Mesenchymal stem cell (in vitro differentiated cells and primary cell): ENCODE measurements around the gene EPS8L2.
A peak's percentile ranks its signal among the peaks of the same experiment; 100 is the strongest.

Experiments used
- DNase-seq: peaks from one replicate; pipeline ENCODE4 v3.0.0-alpha.2; 2013
- H2AFZ ChIP-seq: one replicate; pipeline ENCODE4 v1.6.1; 2013; ENCODE audit warnings: low read depth, mild to moderate bottlenecking, control low read depth, inconsistent platforms, low read length, moderate library complexity
- H2AK5ac ChIP-seq: 2 replicates; pipeline ENCODE4 v1.6.1; 2013; ENCODE audit warnings: low read length, moderate library complexity, mild to moderate bottlenecking, inconsistent platforms; ENCODE audit not compliant: severe bottlenecking
- H2BK120ac ChIP-seq: one replicate; pipeline ENCODE4 v1.6.1; 2013; ENCODE audit warnings: low read depth, mild to moderate bottlenecking, inconsistent platforms, low read length, moderate library complexity
- H2BK12ac ChIP-seq, 2 experiments: one replicate each; pipeline ENCODE4 v1.6.1; 2013; ENCODE audit warnings: inconsistent platforms in 2 of 2, low read length in 2 of 2, mild to moderate bottlenecking in 2 of 2, moderate library complexity in 2 of 2, control low read depth in 1 of 2
- H2BK15ac ChIP-seq: one replicate; pipeline ENCODE4 v1.6.1; 2013; ENCODE audit warnings: mild to moderate bottlenecking, low read depth, inconsistent platforms; ENCODE audit not compliant: poor library complexity, severe bottlenecking
- H2BK5ac ChIP-seq: 2 replicates; pipeline ENCODE4 v1.6.1; 2013; ENCODE audit warnings: low read depth, mild to moderate bottlenecking, low read length, control low read depth, inconsistent platforms; ENCODE audit not compliant: poor library complexity, severe bottlenecking
- H3K14ac ChIP-seq, 2 experiments: one replicate each; pipeline ENCODE4 v1.6.1; 2013; ENCODE audit warnings: inconsistent platforms in 2 of 2, low read length in 2 of 2, control low read depth in 1 of 2, mild to moderate bottlenecking in 1 of 2, moderate library complexity in 1 of 2
- H3K18ac ChIP-seq, 2 experiments: one replicate each; pipeline ENCODE4 v1.6.1; 2013; ENCODE audit warnings: inconsistent platforms in 2 of 2, low read length in 2 of 2, control low read depth in 1 of 2, low read depth in 1 of 2, mild to moderate bottlenecking in 1 of 2
- H3K23ac ChIP-seq, 2 experiments: one replicate each; pipeline ENCODE4 v1.6.1; 2013; ENCODE audit warnings: inconsistent platforms in 2 of 2, low read length in 2 of 2, mild to moderate bottlenecking in 2 of 2, moderate library complexity in 2 of 2, control low read depth in 1 of 2
- H3K27ac ChIP-seq: 2 replicates; pipeline ENCODE4 v1.5.1; 2013; ENCODE audit warnings: mild to moderate bottlenecking, moderate library complexity, low read length, control low read depth, inconsistent platforms; ENCODE audit not compliant: poor library complexity, severe bottlenecking
- H3K27me3 ChIP-seq, 2 experiments: 2 replicates each; pipeline versions ENCODE4 v1.6.1 to v1.7.0; 2013; ENCODE audit warnings: low read length in 2 of 2, mild to moderate bottlenecking in 2 of 2, moderate library complexity in 2 of 2, control low read depth in 1 of 2, inconsistent platforms in 1 of 2; ENCODE audit not compliant: control insufficient read depth in 1 of 2, insufficient read depth in 1 of 2
- H3K36me3 ChIP-seq, 2 experiments: 2 replicates each; pipeline versions ENCODE4 v1.6.1 to v1.7.0; 2013; ENCODE audit warnings: low read length in 2 of 2, control low read depth in 1 of 2, inconsistent platforms in 1 of 2, low read depth in 1 of 2, mild to moderate bottlenecking in 1 of 2; ENCODE audit not compliant: insufficient read depth in 2 of 2, control insufficient read depth in 1 of 2
- H3K4ac ChIP-seq, 2 experiments: one replicate each; pipeline ENCODE4 v1.6.1; 2013; ENCODE audit warnings: inconsistent platforms in 2 of 2, low read length in 2 of 2, mild to moderate bottlenecking in 2 of 2, moderate library complexity in 2 of 2, control low read depth in 1 of 2, low read depth in 1 of 2
- H3K4me1 ChIP-seq: 2 replicates; pipeline ENCODE4 v1.6.1; 2013; ENCODE audit warnings: low read depth, low read length, control low read depth; ENCODE audit not compliant: control insufficient read depth, insufficient read depth
- H3K4me2 ChIP-seq: 2 replicates; pipeline ENCODE4 v1.6.1; 2013; ENCODE audit warnings: low read length, mild to moderate bottlenecking, inconsistent platforms; ENCODE audit not compliant: poor library complexity, severe bottlenecking
- H3K4me3 ChIP-seq, 2 experiments: 2 replicates each; pipeline versions ENCODE4 v1.5.1 to v1.7.0; 2013; ENCODE audit warnings: low read length in 2 of 2, mild to moderate bottlenecking in 2 of 2, control low read depth in 1 of 2, low read depth in 1 of 2; ENCODE audit not compliant: insufficient read depth in 1 of 2
- H3K79me1 ChIP-seq: replicated peaks from 2 replicates; pipeline ENCODE4 v1.6.1; 2013; ENCODE audit warnings: mild to moderate bottlenecking, control low read depth, low read length, inconsistent platforms; ENCODE audit not compliant: poor library complexity, severe bottlenecking
- H3K9ac ChIP-seq: 2 replicates; pipeline ENCODE4 v1.7.0; 2013; ENCODE audit warnings: mild to moderate bottlenecking, low read length, moderate library complexity
- H3K9me3 ChIP-seq: 2 replicates; pipeline ENCODE4 v1.7.0; 2013; ENCODE audit warnings: mild to moderate bottlenecking, low read length; ENCODE audit not compliant: control insufficient read depth
- H4K8ac ChIP-seq: one replicate; pipeline ENCODE4 v1.6.1; 2013; ENCODE audit warnings: inconsistent platforms, mild to moderate bottlenecking, low read length, moderate library complexity
- H4K91ac ChIP-seq: one replicate; pipeline ENCODE4 v1.6.1; 2013; ENCODE audit warnings: mild to moderate bottlenecking, low read length, inconsistent platforms
- WGBS: methylation state at CpG from one replicate; pipeline ENCODE4 v1.1.7; 2013; ENCODE audit warnings: mixed read lengths; 5-methylcytosine and 5-hydroxymethylcytosine counted together

EPS8L2 gene

GRCh38 chr11:766936-767210, 60.8 kb downstream of the EPS8L2 start:
- H3K79me1 ChIP-seq, result peaks cover 33% of the 10 kb centered on the region
- H4K8ac ChIP-seq, result no peak overlapping the region
- peak overlapping the region; percentile 51 for H3K9ac ChIP-seq
- 100% methylated on average over 2 of the region's 2 CpGs for WGBS
- H3K14ac ChIP-seq, result no peak overlapping the region
- H2BK120ac ChIP-seq, result no peak overlapping the region
- H4K91ac ChIP-seq, result no peak overlapping the region
- peak overlapping the region; percentile 66 for H2AK5ac ChIP-seq
- no peak overlapping the region for H2BK15ac ChIP-seq
- no peak overlapping the region for H3K18ac ChIP-seq
- H3K27ac ChIP-seq, result peak overlapping the region; percentile 36
- H3K9me3 ChIP-seq, result no peaks in the 10 kb centered on the region
- H3K4me2 ChIP-seq, result no peak overlapping the region
- peaks cover 33% of the 10 kb centered on the region for H3K4me1 ChIP-seq
- H3K4me3 ChIP-seq, result no peak overlapping the region
- peaks cover 75 to 76% of the 10 kb centered on the region in 2 experiments for H3K36me3 ChIP-seq
- peak overlapping the region in 1 of 2 experiments; percentile 15 for H2BK12ac ChIP-seq
- H3K4ac ChIP-seq, result no peak overlapping the region
- no peak overlapping the region for H2AFZ ChIP-seq
- no peak for DNase-seq
- H3K27me3 ChIP-seq, result no peaks in the 10 kb centered on the region
- H2BK5ac ChIP-seq, result no peak overlapping the region
- H3K23ac ChIP-seq, result no peak overlapping the region

- Histone ChIP-seq H4K91ac (no peak overlapping the region), H2BK5ac (peak overlapping the region; percentile 33), H3K79me1 (peaks cover 35% of the 10 kb centered on the region), H3K23ac (no peak overlapping the region), H3K27ac (peak overlapping the region; percentile 82), H2AK5ac (peak overlapping the region; percentile 49), H3K4ac (peak overlapping the region in 1 of 2 experiments; percentile 24), H3K27me3 (no peaks in the 10 kb centered on the region), H2BK120ac (no peak overlapping the region), H3K36me3 (peaks cover 76 to 77% of the 10 kb centered on the region in 2 experiments), H3K4me3 (no peak overlapping the region), H3K9ac (no peak overlapping the region), H3K9me3 (no peaks in the 10 kb centered on the region), H2BK15ac (no peak overlapping the region), H2AFZ (no peak overlapping the region), H2BK12ac (no peak overlapping the region), H4K8ac (peak overlapping the region; percentile 61), H3K18ac (no peak overlapping the region), H3K4me2 (peak overlapping the region; percentile 24), H3K4me1 (peaks cover 34% of the 10 kb centered on the region), H3K14ac (no peak overlapping the region)
- DNase-seq, result no peak
- 90% methylated on average over 10 of the region's 11 CpGs for WGBS
These were observed 61.2 kb downstream of the EPS8L2 start for GRCh38 chr11:767238-767637.

- H4K91ac ChIP-seq, result no peak overlapping the region
- 98% methylated on average over 23 of the region's 23 CpGs for WGBS
- peaks cover 41% of the 10 kb centered on the region for H3K4me1 ChIP-seq
- H3K4me3 ChIP-seq, result no peak overlapping the region
- H3K23ac ChIP-seq, result no peak overlapping the region
- peaks cover 33% of the 10 kb centered on the region for H3K79me1 ChIP-seq
- no peak overlapping the region for H3K18ac ChIP-seq
- no peak for DNase-seq
- H3K27me3 ChIP-seq, result no peaks in the 10 kb centered on the region
- H2AK5ac ChIP-seq, result peak overlapping the region; percentile 11
- no peak overlapping the region for H2AFZ ChIP-seq
- H3K14ac ChIP-seq, result no peak overlapping the region
- no peak overlapping the region for H3K4me2 ChIP-seq
- H3K27ac ChIP-seq, result no peak overlapping the region
- H3K9me3 ChIP-seq, result no peaks in the 10 kb centered on the region
- H2BK12ac ChIP-seq, result no peak overlapping the region
- no peak overlapping the region for H3K4ac ChIP-seq
- peaks cover 66 to 79% of the 10 kb centered on the region in 2 experiments for H3K36me3 ChIP-seq
- H2BK120ac ChIP-seq, result no peak overlapping the region
- no peak overlapping the region for H2BK5ac ChIP-seq
- H3K9ac ChIP-seq, result no peak overlapping the region
- H2BK15ac ChIP-seq, result no peak overlapping the region
- no peak overlapping the region for H4K8ac ChIP-seq
These were observed 64.0 kb downstream of the EPS8L2 start for GRCh38 chr11:769887-770641.

- H3K9me3 ChIP-seq, result no peaks in the 10 kb centered on the region
- H2AFZ ChIP-seq, result no peak overlapping the region
- no peak overlapping the region for H3K14ac ChIP-seq
- H3K4ac ChIP-seq, result no peak overlapping the region
- peaks cover 33% of the 10 kb centered on the region for H3K79me1 ChIP-seq
- peaks cover 62 to 73% of the 10 kb centered on the region in 2 experiments for H3K36me3 ChIP-seq
- H3K18ac ChIP-seq, result no peak overlapping the region
- H2BK5ac ChIP-seq, result no peak overlapping the region
- DNase-seq, result no peak
- H3K9ac ChIP-seq, result no peak overlapping the region
- H3K27ac ChIP-seq, result no peak overlapping the region
- no peak overlapping the region for H4K8ac ChIP-seq
- peak overlapping the region; percentile 54 for H4K91ac ChIP-seq
- no peak overlapping the region for H3K23ac ChIP-seq
- H2BK120ac ChIP-seq, result no peak overlapping the region
- H3K4me1 ChIP-seq, result peaks cover 44% of the 10 kb centered on the region
- H3K4me2 ChIP-seq, result no peak overlapping the region
- no peak overlapping the region for H2BK12ac ChIP-seq
- no peaks in the 10 kb centered on the region for H3K27me3 ChIP-seq
- H2AK5ac ChIP-seq, result peak overlapping the region; percentile 11
- 96% methylated on average over 32 of the region's 32 CpGs for WGBS
- no peak overlapping the region for H2BK15ac ChIP-seq
- H3K4me3 ChIP-seq, result no peak overlapping the region
These were observed 64.9 kb downstream of the EPS8L2 start for GRCh38 chr11:770642-771616.
